Liver (tissue), 3 donors: ENCODE measurements around the gene TRIM17.

Experiments used
- GABPA ChIP-seq, 2 donors: IDR thresholded peaks in 1 of 2; conservative IDR thresholded peaks in 1 of 2; 2 replicates each; pipeline ENCODE4 v1.6.1; 2016; ENCODE audit warnings: antibody characterized with exemption in 2 of 2, mild to moderate bottlenecking in 1 of 2, moderate library complexity in 1 of 2
- RAD21 ChIP-seq, 2 donors: IDR thresholded peaks; 2 replicates each; pipeline ENCODE4 v1.6.1; 2016; ENCODE audit warnings: antibody characterized with exemption in 2 of 2, mild to moderate bottlenecking in 2 of 2
- RXRA ChIP-seq, 2 donors: IDR thresholded peaks; 2 replicates each; pipeline ENCODE4 v1.6.1; 2017 to 2018; ENCODE audit warnings: antibody characterized with exemption in 2 of 2, mild to moderate bottlenecking in 1 of 2
- TF ChIP-seq, protein P1 (sequence below): fragments of 150-350 bp; IDR thresholded peaks from 2 replicates; pipeline ENCODE4 v1.5.1; 2017; ENCODE audit warnings: improper control_type of control experiment, low read depth, low read length; ENCODE audit not compliant: missing input control
- TF ChIP-seq, protein P2 (sequence below): IDR thresholded peaks from 2 replicates; pipeline ENCODE4 v1.6.1; 2016; ENCODE audit warnings: antibody characterized with exemption
- TF ChIP-seq, protein P3 (sequence below): IDR thresholded peaks from 2 replicates; pipeline ENCODE4 v1.6.1; 2016; ENCODE audit warnings: antibody characterized with exemption
- TF ChIP-seq, protein P4 (sequence below): IDR thresholded peaks from 2 replicates; pipeline ENCODE4 v1.6.1; 2016; ENCODE audit warnings: antibody characterized with exemption, mild to moderate bottlenecking
- TF ChIP-seq, protein P5 (sequence below): IDR thresholded peaks from 2 replicates; pipeline ENCODE4 v1.6.1; 2016; ENCODE audit warnings: antibody characterized with exemption
- donor health status: healthy.
- donor health status: healthy.

DNA sequence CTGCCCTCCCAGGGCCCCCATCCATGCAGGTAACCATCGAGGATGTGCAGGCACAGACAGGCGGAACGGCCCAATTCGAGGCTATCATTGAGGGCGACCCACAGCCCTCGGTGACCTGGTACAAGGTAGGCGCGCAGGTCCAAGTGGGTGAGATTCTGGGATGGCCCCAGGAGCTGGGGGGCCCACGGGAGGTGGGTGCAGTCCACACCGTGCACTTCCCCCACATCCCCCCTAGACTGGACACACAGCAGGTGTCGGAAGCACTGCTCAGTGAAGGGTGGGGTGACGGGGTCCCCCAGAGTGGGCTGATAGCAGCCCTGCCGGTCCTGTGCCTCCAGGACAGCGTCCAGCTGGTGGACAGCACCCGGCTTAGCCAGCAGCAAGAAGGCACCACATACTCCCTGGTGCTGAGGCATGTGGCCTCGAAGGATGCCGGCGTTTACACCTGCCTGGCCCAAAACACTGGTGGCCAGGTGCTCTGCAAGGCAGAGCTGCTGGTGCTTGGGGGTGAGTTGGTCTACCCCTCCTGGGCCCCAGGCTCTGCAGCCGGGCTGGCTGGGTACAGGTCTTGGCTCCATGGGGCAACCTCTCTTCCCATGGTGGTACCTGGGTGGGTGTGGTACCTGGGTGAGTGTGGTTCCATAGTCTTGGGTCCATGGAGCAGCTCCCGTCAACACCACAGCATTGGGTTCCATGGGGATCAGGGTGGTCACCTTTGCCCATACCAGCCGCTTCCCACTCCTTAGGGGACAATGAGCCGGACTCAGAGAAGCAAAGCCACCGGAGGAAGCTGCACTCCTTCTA, 50.4 kb downstream of the TRIM17 start:
- TF ChIP-seq RAD21 (IDR thresholded peaks at IDR 0.05) (no peak), RXRA (IDR thresholded peaks at IDR 0.05) (no peak), GABPA (IDR thresholded peaks at IDR 0.05 in 1 of 2, conservative IDR thresholded peaks at IDR 0.05 in 1 of 2) (no peak)
- TF ChIP-seq, protein P1, sequence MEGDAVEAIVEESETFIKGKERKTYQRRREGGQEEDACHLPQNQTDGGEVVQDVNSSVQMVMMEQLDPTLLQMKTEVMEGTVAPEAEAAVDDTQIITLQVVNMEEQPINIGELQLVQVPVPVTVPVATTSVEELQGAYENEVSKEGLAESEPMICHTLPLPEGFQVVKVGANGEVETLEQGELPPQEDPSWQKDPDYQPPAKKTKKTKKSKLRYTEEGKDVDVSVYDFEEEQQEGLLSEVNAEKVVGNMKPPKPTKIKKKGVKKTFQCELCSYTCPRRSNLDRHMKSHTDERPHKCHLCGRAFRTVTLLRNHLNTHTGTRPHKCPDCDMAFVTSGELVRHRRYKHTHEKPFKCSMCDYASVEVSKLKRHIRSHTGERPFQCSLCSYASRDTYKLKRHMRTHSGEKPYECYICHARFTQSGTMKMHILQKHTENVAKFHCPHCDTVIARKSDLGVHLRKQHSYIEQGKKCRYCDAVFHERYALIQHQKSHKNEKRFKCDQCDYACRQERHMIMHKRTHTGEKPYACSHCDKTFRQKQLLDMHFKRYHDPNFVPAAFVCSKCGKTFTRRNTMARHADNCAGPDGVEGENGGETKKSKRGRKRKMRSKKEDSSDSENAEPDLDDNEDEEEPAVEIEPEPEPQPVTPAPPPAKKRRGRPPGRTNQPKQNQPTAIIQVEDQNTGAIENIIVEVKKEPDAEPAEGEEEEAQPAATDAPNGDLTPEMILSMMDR, result no peak
- TF ChIP-seq, protein P2, sequence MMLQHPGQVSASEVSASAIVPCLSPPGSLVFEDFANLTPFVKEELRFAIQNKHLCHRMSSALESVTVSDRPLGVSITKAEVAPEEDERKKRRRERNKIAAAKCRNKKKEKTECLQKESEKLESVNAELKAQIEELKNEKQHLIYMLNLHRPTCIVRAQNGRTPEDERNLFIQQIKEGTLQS, result no peak
- TF ChIP-seq, protein P3, sequence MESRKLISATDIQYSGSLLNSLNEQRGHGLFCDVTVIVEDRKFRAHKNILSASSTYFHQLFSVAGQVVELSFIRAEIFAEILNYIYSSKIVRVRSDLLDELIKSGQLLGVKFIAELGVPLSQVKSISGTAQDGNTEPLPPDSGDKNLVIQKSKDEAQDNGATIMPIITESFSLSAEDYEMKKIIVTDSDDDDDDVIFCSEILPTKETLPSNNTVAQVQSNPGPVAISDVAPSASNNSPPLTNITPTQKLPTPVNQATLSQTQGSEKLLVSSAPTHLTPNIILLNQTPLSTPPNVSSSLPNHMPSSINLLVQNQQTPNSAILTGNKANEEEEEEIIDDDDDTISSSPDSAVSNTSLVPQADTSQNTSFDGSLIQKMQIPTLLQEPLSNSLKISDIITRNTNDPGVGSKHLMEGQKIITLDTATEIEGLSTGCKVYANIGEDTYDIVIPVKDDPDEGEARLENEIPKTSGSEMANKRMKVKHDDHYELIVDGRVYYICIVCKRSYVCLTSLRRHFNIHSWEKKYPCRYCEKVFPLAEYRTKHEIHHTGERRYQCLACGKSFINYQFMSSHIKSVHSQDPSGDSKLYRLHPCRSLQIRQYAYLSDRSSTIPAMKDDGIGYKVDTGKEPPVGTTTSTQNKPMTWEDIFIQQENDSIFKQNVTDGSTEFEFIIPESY, result no peak
- TF ChIP-seq, protein P4, sequence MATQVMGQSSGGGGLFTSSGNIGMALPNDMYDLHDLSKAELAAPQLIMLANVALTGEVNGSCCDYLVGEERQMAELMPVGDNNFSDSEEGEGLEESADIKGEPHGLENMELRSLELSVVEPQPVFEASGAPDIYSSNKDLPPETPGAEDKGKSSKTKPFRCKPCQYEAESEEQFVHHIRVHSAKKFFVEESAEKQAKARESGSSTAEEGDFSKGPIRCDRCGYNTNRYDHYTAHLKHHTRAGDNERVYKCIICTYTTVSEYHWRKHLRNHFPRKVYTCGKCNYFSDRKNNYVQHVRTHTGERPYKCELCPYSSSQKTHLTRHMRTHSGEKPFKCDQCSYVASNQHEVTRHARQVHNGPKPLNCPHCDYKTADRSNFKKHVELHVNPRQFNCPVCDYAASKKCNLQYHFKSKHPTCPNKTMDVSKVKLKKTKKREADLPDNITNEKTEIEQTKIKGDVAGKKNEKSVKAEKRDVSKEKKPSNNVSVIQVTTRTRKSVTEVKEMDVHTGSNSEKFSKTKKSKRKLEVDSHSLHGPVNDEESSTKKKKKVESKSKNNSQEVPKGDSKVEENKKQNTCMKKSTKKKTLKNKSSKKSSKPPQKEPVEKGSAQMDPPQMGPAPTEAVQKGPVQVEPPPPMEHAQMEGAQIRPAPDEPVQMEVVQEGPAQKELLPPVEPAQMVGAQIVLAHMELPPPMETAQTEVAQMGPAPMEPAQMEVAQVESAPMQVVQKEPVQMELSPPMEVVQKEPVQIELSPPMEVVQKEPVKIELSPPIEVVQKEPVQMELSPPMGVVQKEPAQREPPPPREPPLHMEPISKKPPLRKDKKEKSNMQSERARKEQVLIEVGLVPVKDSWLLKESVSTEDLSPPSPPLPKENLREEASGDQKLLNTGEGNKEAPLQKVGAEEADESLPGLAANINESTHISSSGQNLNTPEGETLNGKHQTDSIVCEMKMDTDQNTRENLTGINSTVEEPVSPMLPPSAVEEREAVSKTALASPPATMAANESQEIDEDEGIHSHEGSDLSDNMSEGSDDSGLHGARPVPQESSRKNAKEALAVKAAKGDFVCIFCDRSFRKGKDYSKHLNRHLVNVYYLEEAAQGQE, result no peak
- TF ChIP-seq, protein P5, sequence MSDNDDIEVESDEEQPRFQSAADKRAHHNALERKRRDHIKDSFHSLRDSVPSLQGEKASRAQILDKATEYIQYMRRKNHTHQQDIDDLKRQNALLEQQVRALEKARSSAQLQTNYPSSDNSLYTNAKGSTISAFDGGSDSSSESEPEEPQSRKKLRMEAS, result no peak
